Stimulated activated CD8-positive, alpha-beta memory T cell treated with anti-CD3 and anti-CD28 coated beads, Interleukin-7, amount 100 ng/mL, for 48 hours (primary cell): ENCODE measurements around the gene CERT1.

Source experiments
- DNase-seq, 2 donors: peaks; one replicate each; pipeline ENCODE4 v3.0.0-alpha.2; 2020; ENCODE audit warnings: low read depth in 1 of 2; ENCODE audit errors: extremely low read depth in 1 of 2

CERT1 gene

DNA sequence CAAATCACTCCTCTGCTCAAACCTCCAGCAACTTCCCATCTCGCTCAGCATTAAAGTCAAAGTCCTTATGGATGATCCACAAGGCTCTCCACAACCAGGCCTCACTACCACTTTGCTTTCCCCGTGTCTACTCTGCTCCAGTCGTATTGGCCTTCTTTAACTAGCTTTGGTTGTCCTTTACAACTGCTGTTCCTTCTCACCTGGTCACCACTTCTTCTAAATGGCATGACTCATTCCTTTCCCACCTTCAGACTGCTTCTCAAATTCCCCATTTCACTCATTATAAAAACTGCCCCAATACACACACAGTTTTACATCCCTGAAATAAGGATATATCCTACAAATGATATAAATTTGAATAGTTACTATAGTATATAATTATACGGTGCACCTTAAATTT is 30.4 kb downstream of the CERT1 start:
- DNase-seq: no peak

GRCh38 chr5:75475364-75475763 is 36.1 kb downstream of the CERT1 start:
- DNase-seq: no peak

GRCh38 chr5:75473463-75473862 is 38.0 kb downstream of the CERT1 start:
- no peak for DNase-seq

DNA sequence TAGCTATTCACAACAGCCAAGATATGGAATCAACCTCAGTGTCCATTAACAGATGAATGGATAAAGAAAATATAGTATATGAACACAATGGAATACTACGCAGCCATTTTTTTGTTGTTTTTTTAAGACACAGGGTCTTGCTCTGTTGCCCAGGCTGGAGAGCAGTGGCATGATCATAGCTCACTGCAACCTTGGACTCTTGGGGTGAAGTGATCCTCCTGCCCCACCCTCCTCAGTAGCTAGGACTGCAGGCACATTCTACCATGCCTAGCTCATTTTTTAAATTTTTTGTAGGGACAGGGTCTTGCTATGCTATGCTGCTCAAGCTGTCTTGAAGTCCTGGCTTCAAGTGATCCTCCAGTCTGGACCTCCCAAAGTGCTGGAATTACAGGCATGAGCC is 38.5 kb downstream of the CERT1 start:
- DNase-seq: no peak

- no peak for DNase-seq
Observed at GRCh38 chr5:75471193-75471592, 40.2 kb downstream of the CERT1 start.

- no peak for DNase-seq
Observed at GRCh38 chr5:75469017-75469416, 42.4 kb downstream of the CERT1 start.

GRCh38 chr5:75468593-75468992 is 42.8 kb downstream of the CERT1 start:
- DNase-seq: no peak

- DNase-seq: no peak
Observed at GRCh38 chr5:75466006-75466716, 45.3 kb downstream of the CERT1 start.

GRCh38 chr5:75465480-75465879 is 45.9 kb downstream of the CERT1 start:
- DNase-seq: no peak

DNA sequence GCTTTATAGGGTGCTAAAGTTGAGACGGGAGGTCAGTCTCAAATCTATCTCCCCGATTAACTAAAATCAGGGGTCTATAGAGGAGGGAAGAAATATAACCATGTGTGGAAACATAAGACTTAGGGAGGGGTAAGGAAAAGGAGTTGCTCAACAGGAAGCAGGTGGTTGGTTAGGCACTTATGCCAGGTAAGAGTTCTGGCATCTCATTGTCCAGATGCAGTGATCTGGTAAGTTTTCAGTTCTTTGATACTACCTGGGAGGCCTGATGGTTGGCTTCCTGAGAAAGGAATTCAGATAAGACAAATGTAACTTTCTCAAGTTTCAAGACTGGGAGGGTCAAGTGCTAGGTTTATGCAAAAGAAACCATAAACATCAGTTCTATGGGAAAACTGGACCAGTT is 47.7 kb downstream of the CERT1 start:
- no peak for DNase-seq

DNA sequence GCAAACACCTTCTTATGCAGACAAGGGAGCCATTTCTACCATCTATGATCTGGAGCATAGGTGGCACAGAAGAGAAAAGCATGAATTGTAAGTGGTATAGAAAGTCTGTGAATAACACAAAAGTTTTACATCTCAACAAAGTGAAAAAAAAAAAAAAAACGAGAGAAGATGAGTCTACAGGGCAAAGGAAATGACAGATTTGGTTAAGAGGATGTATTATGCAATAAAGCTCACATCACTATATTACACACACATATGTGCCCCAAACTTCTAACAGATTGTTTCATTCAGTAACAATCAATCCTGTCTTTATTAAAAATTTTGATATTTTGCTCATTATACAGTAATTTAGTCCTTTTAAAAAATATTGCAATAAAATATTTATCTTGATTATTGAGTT is 49.8 kb downstream of the CERT1 start:
- DNase-seq: no peak

- DNase-seq: no peak
Observed at GRCh38 chr5:75460942-75461610, 50.4 kb downstream of the CERT1 start.

DNA sequence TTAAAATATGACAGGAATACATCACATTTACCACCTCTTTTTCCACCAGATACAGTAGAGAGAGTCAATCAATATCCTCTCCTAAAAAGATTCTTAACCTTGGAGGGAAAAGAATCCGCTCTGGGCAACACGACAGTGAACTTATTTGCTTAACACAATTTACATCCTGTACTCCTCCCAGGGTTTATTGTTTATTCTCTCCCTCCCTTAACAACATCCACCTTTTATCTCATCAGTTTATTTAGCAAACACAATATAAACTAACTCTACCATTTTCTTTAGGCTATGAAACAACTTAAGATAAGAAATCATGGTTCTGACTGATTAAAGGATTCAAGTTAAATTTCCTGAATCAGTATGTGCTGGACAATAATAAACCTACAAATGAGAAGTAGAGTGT is 50.9 kb downstream of the CERT1 start:
- DNase-seq: no peak

GRCh38 chr5:75457691-75458090 is 53.7 kb downstream of the CERT1 start:
- no peak for DNase-seq

DNA sequence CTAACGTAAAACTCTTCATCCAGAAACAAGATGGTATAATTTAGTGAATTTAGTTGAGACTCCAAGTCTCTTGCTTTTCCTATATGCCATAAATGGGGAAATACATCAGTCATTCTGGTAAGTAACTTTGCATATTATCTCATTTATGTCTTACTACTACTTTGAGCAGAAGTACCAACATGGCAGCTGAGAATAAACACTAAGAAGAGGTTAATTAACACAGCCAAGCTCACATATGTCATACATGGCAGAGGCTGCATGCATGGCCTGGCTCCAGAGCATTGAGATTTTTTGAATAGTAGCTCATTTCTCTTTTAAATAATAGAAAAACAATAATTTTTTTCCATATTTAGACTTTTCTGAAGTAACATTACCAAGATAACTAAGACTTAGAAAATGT is 54.3 kb downstream of the CERT1 start:
- no peak for DNase-seq

GRCh38 chr5:75450069-75450468 is 61.4 kb downstream of the CERT1 start:
- no peak for DNase-seq

- no peak for DNase-seq
Observed at GRCh38 chr5:75446068-75446467, 65.4 kb downstream of the CERT1 start.

DNA sequence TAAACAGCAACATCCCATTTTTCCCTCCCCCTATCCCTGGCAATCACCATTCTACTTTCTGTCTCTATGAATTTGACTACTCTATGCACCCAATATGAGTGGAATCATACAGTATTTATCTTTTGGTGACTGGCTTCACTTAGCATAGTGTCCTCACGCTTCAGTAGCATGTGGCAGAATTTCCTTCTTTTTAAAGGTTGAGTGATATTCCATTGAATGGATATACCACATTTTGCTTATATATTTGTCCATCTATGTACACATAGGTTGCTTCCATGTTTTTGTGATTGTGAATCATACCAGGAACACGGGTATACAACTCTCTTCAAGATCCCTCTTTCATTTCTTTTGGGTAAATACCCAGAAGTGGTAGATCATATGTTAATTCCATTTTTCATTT is 69.9 kb downstream of the CERT1 start:
- DNase-seq: no peak

DNA sequence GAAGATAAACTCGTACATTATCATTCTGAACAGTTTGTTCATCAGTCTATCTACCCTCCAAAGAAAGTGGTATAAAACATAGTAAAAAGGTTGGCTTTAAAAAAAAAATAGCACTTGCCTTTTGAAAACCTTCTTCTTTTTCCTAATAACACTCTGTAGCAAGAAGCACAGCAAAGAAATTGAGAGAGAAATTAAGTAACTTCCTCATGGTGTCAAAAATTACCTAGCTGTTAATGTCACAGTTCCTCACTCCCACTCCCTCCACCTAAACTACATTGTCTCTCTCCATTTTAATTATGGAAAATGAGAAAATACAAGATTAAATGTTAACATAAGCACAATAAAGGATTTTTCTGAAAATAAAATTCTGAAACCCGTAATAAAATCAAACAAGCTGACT is 72.2 kb downstream of the CERT1 start:
- no peak for DNase-seq

- no peak for DNase-seq
Observed at GRCh38 chr5:75438722-75439121, 72.7 kb downstream of the CERT1 start.

- DNase-seq: no peak
Observed at GRCh38 chr5:75435096-75435495, 76.3 kb downstream of the CERT1 start.

GRCh38 chr5:75433814-75434506 is 77.5 kb downstream of the CERT1 start:
- DNase-seq: no peak
